Vagina (tissue), 2 donors: Measurements from ENCODE around the gene SNRK. TPM values are rescaled to one million over a fixed set of nuclear protein-coding genes. Genes with fewer than 3 reads are reported as not detected.

ENCODE experiments used
- DNase-seq, 2 donors: peaks; one replicate each; pipeline ENCODE4 v3.0.0-alpha.2; 2017; ENCODE audit errors: extremely low spot score in 2 of 2
- H3K27ac ChIP-seq: fragments of 200-600 bp; sonication (generic); one replicate; pipeline ENCODE4 v1.5.1; 2019
- H3K27me3 ChIP-seq: fragments of 200-600 bp; sonication (generic); one replicate; pipeline ENCODE4 v1.5.1; 2019
- H3K36me3 ChIP-seq, 2 donors: fragments of 200-600 bp; sonication (generic); one replicate each; pipeline ENCODE4 v1.5.1; 2017 to 2019
- H3K4me1 ChIP-seq: fragments of 200-600 bp; sonication (generic); one replicate; pipeline ENCODE4 v1.5.1; 2019
- H3K4me3 ChIP-seq, 2 donors: fragments of 200-600 bp; sonication (generic); 1 replicate in 1 of 2; 2 replicates in 1 of 2; pipeline ENCODE4 v1.5.1; 2016 to 2019
- H3K9me3 ChIP-seq: fragments of 200-600 bp; sonication (generic); one replicate; pipeline ENCODE4 v1.5.1; 2019
- CTCF ChIP-seq, 3 experiments: fragments of 450-650 bp in 2 of 3; fragments of 200-600 bp in 1 of 3; sonication (generic) in 1 of 3; IDR thresholded peaks; one replicate each; pipeline ENCODE4 v1.5.1; 2017 to 2019; ENCODE audit warnings: antibody characterized with exemption in 3 of 3, mild to moderate bottlenecking in 2 of 3, moderate library complexity in 2 of 3
- POLR2A ChIP-seq, 2 donors: fragments of 450-650 bp; IDR thresholded peaks; one replicate each; pipeline ENCODE4 v1.6.1; 2017; ENCODE audit warnings: antibody characterized with exemption in 2 of 2, mild to moderate bottlenecking in 2 of 2, moderate library complexity in 2 of 2
- POLR2AphosphoS5 ChIP-seq, 2 donors: sonication (generic); formaldehyde crosslinking; IDR thresholded peaks; one replicate each; pipeline ENCODE4 v1.9.0; 2017; ENCODE audit warnings: antibody characterized with exemption in 2 of 2, mild to moderate bottlenecking in 2 of 2, low read depth in 1 of 2; ENCODE audit not compliant: insufficient read depth in 1 of 2
- intact Hi-C: fragments of 100-400 bp; cut with DNase I; formaldehyde crosslinking; loops from one replicate; pipeline ENCODE4 v1.15.1; 2023
- total RNA-seq: library from RNA; depleted of rRNA; stranded (reverse); fragments of >200 nt; gene quantifications from one replicate; pipeline ENCODE4 v1.2.3, GENCODE V29; 2016

Gene SNRK
- total RNA-seq, 1 donor from 2014 or later = 97.0 TPM

- TF ChIP-seq POLR2AphosphoS5 (IDR thresholded peaks at IDR 0.05; ENCODE audit: insufficient read depth in 1 of 2, low read depth in 1 of 2) (no peak), POLR2A (IDR thresholded peaks at IDR 0.05) (no peak), CTCF (IDR thresholded peaks at IDR 0.05) (no peak)
- Histone ChIP-seq H3K27me3 (no peaks in the 10 kb centered on the region), H3K36me3 (peaks cover 0 to under 1% of the 10 kb centered on the region in 2 donors), H3K27ac (no peak overlapping the region), H3K4me3 (no peak overlapping the region), H3K9me3 (no peaks in the 10 kb centered on the region), H3K4me1 (peaks cover 59% of the 10 kb centered on the region)
- intact Hi-C loops = no loop called here
- DNase-seq = no peak
These were observed 42.3 kb downstream of the SNRK start for GRCh38 chr3:43328653-43329052.

GRCh38 chr3:43330981-43331380 is 44.6 kb downstream of the SNRK start:
- Histone ChIP-seq H3K9me3 (no peaks in the 10 kb centered on the region), H3K27me3 (no peaks in the 10 kb centered on the region), H3K27ac (no peak overlapping the region), H3K4me3 (no peak overlapping the region), H3K36me3 (peaks cover 0 to 20% of the 10 kb centered on the region in 2 donors), H3K4me1 (peaks cover 42% of the 10 kb centered on the region)
- DNase-seq = no peak
- intact Hi-C loops = no loop called here
- TF ChIP-seq POLR2A (IDR thresholded peaks at IDR 0.05) = no peak
- no peak for TF ChIP-seq POLR2AphosphoS5 (IDR thresholded peaks at IDR 0.05; ENCODE audit: insufficient read depth in 1 of 2, low read depth in 1 of 2)
- TF ChIP-seq CTCF (IDR thresholded peaks at IDR 0.05) = no peak

GRCh38 chr3:43331381-43331780 is 45.0 kb downstream of the SNRK start:
- no peaks in the 10 kb centered on the region for H3K27me3 ChIP-seq
- H3K4me3 ChIP-seq = no peak overlapping the region
- peaks cover 38% of the 10 kb centered on the region for H3K4me1 ChIP-seq
- H3K27ac ChIP-seq = no peak overlapping the region
- intact Hi-C loops = no loop called here
- TF ChIP-seq CTCF (IDR thresholded peaks at IDR 0.05) = no peak
- TF ChIP-seq POLR2AphosphoS5 (IDR thresholded peaks at IDR 0.05; ENCODE audit: insufficient read depth in 1 of 2, low read depth in 1 of 2) = no peak
- TF ChIP-seq POLR2A (IDR thresholded peaks at IDR 0.05) = no peak
- no peaks in the 10 kb centered on the region for H3K9me3 ChIP-seq
- peaks cover 0 to 24% of the 10 kb centered on the region in 2 donors for H3K36me3 ChIP-seq
- no peak for DNase-seq

- no peak overlapping the region for H3K4me3 ChIP-seq
- H3K9me3 ChIP-seq = peaks cover 20% of the 10 kb centered on the region
- peaks cover 13% of the 10 kb centered on the region for H3K4me1 ChIP-seq
- no peak for TF ChIP-seq POLR2AphosphoS5 (IDR thresholded peaks at IDR 0.05; ENCODE audit: insufficient read depth in 1 of 2, low read depth in 1 of 2)
- H3K27ac ChIP-seq = no peak overlapping the region
- intact Hi-C loops = no loop called here
- H3K27me3 ChIP-seq = no peaks in the 10 kb centered on the region
- no peak for DNase-seq
- peaks cover 0 to 59% of the 10 kb centered on the region in 2 donors for H3K36me3 ChIP-seq
These were observed 48.6 kb downstream of the SNRK start for GRCh38 chr3:43334976-43335375.

GRCh38 chr3:43335799-43336198 is 49.5 kb downstream of the SNRK start:
- DNase-seq = no peak
- H3K27ac ChIP-seq = no peak overlapping the region
- H3K9me3 ChIP-seq = peaks cover 20% of the 10 kb centered on the region
- no peak overlapping the region for H3K4me3 ChIP-seq
- H3K36me3 ChIP-seq = peaks cover 0 to 67% of the 10 kb centered on the region in 2 donors
- no peaks in the 10 kb centered on the region for H3K27me3 ChIP-seq
- H3K4me1 ChIP-seq = peaks cover 8% of the 10 kb centered on the region
- intact Hi-C loops = no loop called here
- TF ChIP-seq POLR2A (IDR thresholded peaks at IDR 0.05) (no peak), POLR2AphosphoS5 (IDR thresholded peaks at IDR 0.05; ENCODE audit: insufficient read depth in 1 of 2, low read depth in 1 of 2) (no peak), CTCF (IDR thresholded peaks at IDR 0.05) (no peak)
